Measurements from ENCODE around the gene CELF3.

CELF3 gene

GRCh38 chr1:151668090-151668489 lies 48.5 kb downstream of the CELF3 start:
- ATAC-seq (ENCODE audit: insufficient read depth, low read depth) (no peak), DNase-seq (no peak)
- Histone ChIP-seq H3K4me1 (ENCODE audit: insufficient read depth, low read length) (no peaks in the 10 kb centered on the region), H3K27me3 (ENCODE audit: insufficient read depth, low read length, poor library complexity) (no peaks in the 10 kb centered on the region), H3K27ac (ENCODE audit: low read length) (no peak overlapping the region), H3K36me3 (ENCODE audit: insufficient read depth, low read length) (peaks cover 60% of the 10 kb centered on the region), H3K9me3 (ENCODE audit: insufficient read depth, low read length, severe bottlenecking) (no peaks in the 10 kb centered on the region), H3K9ac (ENCODE audit: low read depth, low read length) (no peak overlapping the region), H2AFZ (ENCODE audit: low read depth, low read length) (no peak overlapping the region), H3K4me3 (ENCODE audit: low read depth in 1 of 2, low read length in 2 of 2) (no peak overlapping the region), H3K79me2 (ENCODE audit: insufficient read depth, low read length) (no peaks in the 10 kb centered on the region), H3K4me2 (ENCODE audit: insufficient read depth, low read length) (no peak overlapping the region), H4K20me1 (ENCODE audit: insufficient read depth, low read length) (no peaks in the 10 kb centered on the region)
- no peak for TF ChIP-seq EZH2 (IDR thresholded peaks at IDR 0.05; ENCODE audit: borderline replicate concordance, low read depth, low read length, severe bottlenecking)
- TF ChIP-seq CTCF (IDR thresholded peaks at IDR 0.05; ENCODE audit: borderline replicate concordance, extremely low read depth, low read length, poor library complexity, severe bottlenecking), result no peak

- Histone ChIP-seq H4K20me1 (ENCODE audit: insufficient read depth, low read length) (no peaks in the 10 kb centered on the region), H3K4me2 (ENCODE audit: insufficient read depth, low read length) (no peak overlapping the region), H3K27ac (ENCODE audit: low read length) (no peak overlapping the region), H2AFZ (ENCODE audit: low read depth, low read length) (no peak overlapping the region), H3K27me3 (ENCODE audit: insufficient read depth, low read length, poor library complexity) (no peaks in the 10 kb centered on the region), H3K4me1 (ENCODE audit: insufficient read depth, low read length) (no peaks in the 10 kb centered on the region), H3K36me3 (ENCODE audit: insufficient read depth, low read length) (peaks cover 79% of the 10 kb centered on the region), H3K79me2 (ENCODE audit: insufficient read depth, low read length) (no peaks in the 10 kb centered on the region), H3K9ac (ENCODE audit: low read depth, low read length) (no peak overlapping the region), H3K4me3 (ENCODE audit: low read depth in 1 of 2, low read length in 2 of 2) (no peak overlapping the region), H3K9me3 (ENCODE audit: insufficient read depth, low read length, severe bottlenecking) (no peaks in the 10 kb centered on the region)
- ATAC-seq (ENCODE audit: insufficient read depth, low read depth), result no peak
- DNase-seq, result no peak
- TF ChIP-seq EZH2 (IDR thresholded peaks at IDR 0.05; ENCODE audit: borderline replicate concordance, low read depth, low read length, severe bottlenecking), result no peak
- TF ChIP-seq CTCF (IDR thresholded peaks at IDR 0.05; ENCODE audit: borderline replicate concordance, extremely low read depth, low read length, poor library complexity, severe bottlenecking), result no peak
These were observed 54.9 kb downstream of the CELF3 start for GRCh38 chr1:151661751-151662150.

GRCh38 chr1:151655371-151655770 lies 61.2 kb downstream of the CELF3 start:
- no peak for ATAC-seq (ENCODE audit: insufficient read depth, low read depth)
- peaks cover 13% of the 10 kb centered on the region for H3K79me2 ChIP-seq (ENCODE audit: insufficient read depth, low read length)
- peaks cover 53% of the 10 kb centered on the region for H3K36me3 ChIP-seq (ENCODE audit: insufficient read depth, low read length)

More at GRCh38 chr1:151655371-151655770, 61.2 kb downstream of the CELF3 start:
- TF ChIP-seq CTCF (IDR thresholded peaks at IDR 0.05; ENCODE audit: borderline replicate concordance, extremely low read depth, low read length, poor library complexity, severe bottlenecking) (no peak), EZH2 (IDR thresholded peaks at IDR 0.05; ENCODE audit: borderline replicate concordance, low read depth, low read length, severe bottlenecking) (no peak)
- Histone ChIP-seq H2AFZ (ENCODE audit: low read depth, low read length) (no peak overlapping the region), H3K27ac (ENCODE audit: low read length) (no peak overlapping the region), H3K4me3 (ENCODE audit: low read depth in 1 of 2, low read length in 2 of 2) (no peak overlapping the region), H3K9ac (ENCODE audit: low read depth, low read length) (no peak overlapping the region), H3K4me2 (ENCODE audit: insufficient read depth, low read length) (no peak overlapping the region), H3K9me3 (ENCODE audit: insufficient read depth, low read length, severe bottlenecking) (no peaks in the 10 kb centered on the region), H3K4me1 (ENCODE audit: insufficient read depth, low read length) (no peaks in the 10 kb centered on the region), H3K27me3 (ENCODE audit: insufficient read depth, low read length, poor library complexity) (no peaks in the 10 kb centered on the region), H4K20me1 (ENCODE audit: insufficient read depth, low read length) (0 out of 2 replicates have a peak, but pooled peaks cover 4% of the 10 kb centered on the region)
- DNase-seq, result no peak
